Stimulated activated naive CD4-positive, alpha-beta T cell (primary cell): Measurements from ENCODE around the gene KRTAP10-9.

Experiments used
- DNase-seq, 6 experiments: peaks; one replicate each; lab custom pipeline; 2025; lab: John Stamatoyannopoulos, UW

KRTAP10-9 gene

DNA sequence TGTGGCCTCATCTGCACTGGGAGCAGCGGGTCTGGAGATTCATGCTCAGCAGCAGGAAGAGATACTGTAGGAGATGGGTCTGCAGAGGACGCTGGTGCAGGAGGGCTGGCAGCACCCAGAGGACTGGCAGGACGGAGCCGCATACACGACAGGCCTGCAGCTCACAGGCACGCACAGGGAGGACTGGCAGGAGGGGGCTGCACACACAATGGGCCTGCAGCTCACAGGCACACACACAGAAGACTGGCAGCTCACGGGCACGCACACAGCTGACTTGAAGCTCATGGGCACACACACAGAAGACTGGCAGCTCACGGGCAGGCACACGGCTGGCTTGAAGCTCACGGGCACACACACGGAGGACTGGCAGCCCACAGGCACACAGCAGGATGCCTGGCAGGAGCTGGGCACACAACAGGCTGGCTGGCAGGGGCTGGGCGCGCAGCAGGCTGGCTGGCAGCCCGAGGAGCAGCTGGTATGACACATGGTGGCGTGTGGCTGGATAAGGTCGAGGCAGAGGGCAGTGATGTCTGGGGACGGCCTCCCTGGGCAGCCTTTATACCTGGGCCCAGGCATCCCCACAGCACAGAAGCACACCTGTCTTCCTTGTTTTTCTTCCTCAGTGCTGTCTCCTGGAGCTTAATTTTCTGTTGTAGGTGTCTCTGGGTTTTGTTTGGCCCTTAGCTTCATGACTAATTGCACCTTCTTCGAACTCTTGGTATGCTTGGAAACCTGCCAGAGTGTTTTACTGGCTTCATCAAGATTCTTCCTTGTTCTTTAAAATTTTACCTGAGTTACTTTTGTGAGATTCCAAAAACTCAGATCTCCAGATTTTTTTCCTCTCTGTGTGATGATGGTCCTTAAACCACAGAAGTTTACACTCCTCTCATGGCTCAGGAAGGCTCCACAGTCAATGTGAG lies 39.8 kb downstream of the KRTAP10-9 start, which contains the start of gene KRTAP12-2:
Gene KRTAP12-2 (minus strand): TSS at position 527 of the 920 bp plus-strand sequence. CDS start 41 bp downstream, at position 486.
- DNase-seq, result no peak

DNA sequence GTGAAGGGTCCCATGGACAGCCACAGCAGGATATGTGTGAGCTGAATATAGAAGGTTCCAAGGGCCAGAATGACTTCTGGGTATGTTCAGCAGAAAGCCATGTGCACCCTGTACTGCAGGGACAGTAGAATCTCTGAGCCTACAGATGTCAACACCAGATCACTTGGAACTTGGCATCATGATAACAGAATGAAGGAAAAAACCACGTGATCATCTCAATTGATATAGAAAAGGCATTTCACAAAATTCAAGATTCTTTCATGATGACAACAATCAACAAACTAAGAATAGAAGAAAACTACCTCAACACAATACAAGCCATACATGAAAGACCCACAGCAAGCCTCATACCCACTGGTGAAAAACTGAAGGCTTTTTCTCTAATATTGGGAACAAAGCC lies 40.7 kb downstream of the KRTAP10-9 start:
- DNase-seq, result no peak

DNA sequence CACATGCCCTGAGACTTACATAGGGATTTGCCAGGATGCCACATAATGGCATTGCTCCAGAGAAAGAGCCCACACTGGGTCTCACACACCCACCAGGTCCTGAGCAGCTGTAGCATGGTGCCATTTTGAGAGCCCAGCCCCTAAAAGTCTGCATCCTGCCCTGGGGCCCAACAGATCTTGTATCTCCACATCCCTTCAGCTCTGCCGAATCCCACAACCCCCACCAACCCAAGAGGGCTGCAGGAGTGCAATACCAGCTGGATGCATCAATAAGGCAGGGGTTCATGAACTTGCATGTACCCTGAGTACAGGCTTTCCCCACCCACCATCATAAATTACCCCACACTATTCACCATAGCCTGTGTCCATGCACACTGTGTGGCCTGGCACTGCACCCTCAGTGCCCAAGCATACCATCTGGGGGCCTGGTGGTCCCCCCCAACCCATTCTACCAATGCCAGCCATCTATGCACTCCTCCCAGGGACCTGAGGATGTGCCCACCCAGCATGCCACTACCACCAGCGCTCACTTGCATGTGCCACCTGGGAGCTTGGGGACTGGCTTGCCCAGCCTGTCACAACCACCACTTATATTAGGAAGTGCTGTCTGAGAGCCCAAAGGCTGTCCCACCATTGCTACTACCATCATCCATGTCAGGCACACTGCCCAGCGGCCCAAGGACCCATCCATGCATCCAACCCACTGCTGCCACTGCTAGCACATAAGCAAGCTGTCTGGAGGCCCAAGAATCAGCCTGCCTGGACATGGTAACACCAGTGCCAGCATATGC lies 43.9 kb downstream of the KRTAP10-9 start:
- no peak for DNase-seq

DNA sequence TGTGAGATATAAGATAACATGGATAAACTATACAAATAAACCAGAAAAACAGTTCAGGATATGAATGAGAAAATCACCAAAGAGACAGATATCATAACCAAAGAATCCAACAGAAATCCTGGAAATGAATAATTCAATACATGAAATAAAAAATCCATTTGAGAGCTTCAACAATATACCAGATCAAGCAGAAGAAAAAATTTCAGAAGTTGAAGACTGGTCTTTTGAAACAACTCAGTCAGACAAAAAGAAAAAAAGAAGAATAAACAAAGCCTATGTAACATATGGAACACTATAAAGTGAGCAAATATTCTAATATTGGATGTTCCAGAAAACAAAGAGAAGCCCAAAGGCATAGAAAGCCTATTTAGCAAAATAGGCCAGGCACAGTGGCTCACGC lies 45.0 kb downstream of the KRTAP10-9 start:
- DNase-seq, result no peak

DNA sequence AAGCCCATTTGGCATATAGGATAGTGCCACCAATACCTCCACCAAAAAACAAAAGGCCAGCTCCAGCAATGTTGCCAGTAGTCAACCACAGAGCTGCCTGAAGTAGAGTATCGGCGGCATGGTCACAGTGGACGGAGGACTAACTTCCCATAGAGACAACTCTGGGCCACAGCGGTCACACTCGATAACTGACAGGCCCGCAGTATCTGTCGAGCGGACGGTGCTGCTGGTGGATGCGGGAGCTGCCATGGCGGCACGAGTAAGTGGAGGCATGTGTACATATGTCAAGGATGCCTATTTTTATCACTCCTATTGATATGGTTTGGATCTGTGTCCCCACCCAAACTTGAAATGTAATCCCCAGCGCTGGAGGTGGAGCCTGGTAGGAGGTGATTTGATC lies 51.0 kb downstream of the KRTAP10-9 start:
- DNase-seq, result no peak
